ENCODE measurements around the gene MFSD1. TPM values are rescaled to one million over a fixed set of nuclear protein-coding genes. Genes with fewer than 3 reads are reported as not detected.

MFSD1 gene
- total and polyA plus RNA-seq, 9 of the 15 experiments (the other 6 are each of a cell fraction or from before 2014, with no cell fraction given): 8.7 to 49.5 (median 28.6) TPM

DNA sequence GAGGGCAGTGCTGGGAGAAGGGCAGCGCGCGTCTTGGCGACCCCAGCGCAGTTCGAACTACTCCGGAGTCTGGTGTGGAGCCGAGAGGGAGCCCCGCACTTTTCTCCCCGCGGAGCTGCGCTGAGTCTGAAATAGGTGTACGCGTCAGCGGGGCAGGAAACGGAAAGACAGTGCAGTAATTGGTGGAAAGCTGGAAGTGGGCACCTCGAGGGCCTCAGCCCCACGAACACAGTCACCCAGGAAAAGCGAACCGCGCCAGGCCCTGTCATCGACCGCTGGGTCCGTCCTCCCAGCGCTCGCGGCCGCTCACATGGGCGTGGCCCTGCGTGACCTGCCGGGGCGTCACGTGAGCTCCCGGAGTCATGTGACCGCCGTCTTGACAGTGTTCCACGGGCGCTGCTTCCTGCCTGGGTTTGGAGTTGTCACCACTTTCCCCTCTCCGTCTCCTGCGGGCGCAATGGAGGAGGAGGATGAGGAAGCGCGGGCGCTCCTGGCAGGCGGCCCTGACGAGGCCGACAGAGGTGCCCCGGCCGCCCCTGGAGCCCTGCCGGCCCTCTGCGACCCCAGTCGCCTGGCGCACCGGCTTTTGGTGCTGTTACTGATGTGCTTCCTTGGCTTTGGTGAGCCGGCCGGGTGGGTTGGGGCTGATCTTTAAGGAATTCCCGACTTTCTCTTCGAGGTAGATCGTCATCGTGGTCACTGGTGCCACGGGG, at the start of gene MFSD1 (continued):
- TF ChIP-seq ZNF318 (IDR thresholded peaks at IDR 0.05; ENCODE audit: borderline replicate concordance in 1 of 2, low read depth in 1 of 2) (0 out of 4 replicates have a peak, but pooled peaks of 1 of the 2 experiments have one; percentile 26), MEF2A (IDR thresholded peaks at IDR 0.05; ENCODE audit: control insufficient read depth, low read depth, low read length) (no peak), HMG20B (CRISPR knock-in tag; IDR thresholded peaks at IDR 0.05) (no peak), CSDE1 (IDR thresholded peaks at IDR 0.05) (no peak), NR2C2 (CRISPR knock-in tag; IDR thresholded peaks at IDR 0.05) (0 out of 2 replicates have a peak, but pooled peaks have one; percentile 80), NR2C2 (tag; IDR thresholded peaks at IDR 0.05) (peak; percentile 94), POLR2A (conservative IDR thresholded peaks at IDR 0.05) (peak; percentile 84), MAFG (tag; conservative IDR thresholded peaks at IDR 0.05) (no peak), MEIS2 (IDR thresholded peaks at IDR 0.05; ENCODE audit: partially characterized antibody) (peak; percentile 48)
- TF ChIP-seq, protein P1, sequence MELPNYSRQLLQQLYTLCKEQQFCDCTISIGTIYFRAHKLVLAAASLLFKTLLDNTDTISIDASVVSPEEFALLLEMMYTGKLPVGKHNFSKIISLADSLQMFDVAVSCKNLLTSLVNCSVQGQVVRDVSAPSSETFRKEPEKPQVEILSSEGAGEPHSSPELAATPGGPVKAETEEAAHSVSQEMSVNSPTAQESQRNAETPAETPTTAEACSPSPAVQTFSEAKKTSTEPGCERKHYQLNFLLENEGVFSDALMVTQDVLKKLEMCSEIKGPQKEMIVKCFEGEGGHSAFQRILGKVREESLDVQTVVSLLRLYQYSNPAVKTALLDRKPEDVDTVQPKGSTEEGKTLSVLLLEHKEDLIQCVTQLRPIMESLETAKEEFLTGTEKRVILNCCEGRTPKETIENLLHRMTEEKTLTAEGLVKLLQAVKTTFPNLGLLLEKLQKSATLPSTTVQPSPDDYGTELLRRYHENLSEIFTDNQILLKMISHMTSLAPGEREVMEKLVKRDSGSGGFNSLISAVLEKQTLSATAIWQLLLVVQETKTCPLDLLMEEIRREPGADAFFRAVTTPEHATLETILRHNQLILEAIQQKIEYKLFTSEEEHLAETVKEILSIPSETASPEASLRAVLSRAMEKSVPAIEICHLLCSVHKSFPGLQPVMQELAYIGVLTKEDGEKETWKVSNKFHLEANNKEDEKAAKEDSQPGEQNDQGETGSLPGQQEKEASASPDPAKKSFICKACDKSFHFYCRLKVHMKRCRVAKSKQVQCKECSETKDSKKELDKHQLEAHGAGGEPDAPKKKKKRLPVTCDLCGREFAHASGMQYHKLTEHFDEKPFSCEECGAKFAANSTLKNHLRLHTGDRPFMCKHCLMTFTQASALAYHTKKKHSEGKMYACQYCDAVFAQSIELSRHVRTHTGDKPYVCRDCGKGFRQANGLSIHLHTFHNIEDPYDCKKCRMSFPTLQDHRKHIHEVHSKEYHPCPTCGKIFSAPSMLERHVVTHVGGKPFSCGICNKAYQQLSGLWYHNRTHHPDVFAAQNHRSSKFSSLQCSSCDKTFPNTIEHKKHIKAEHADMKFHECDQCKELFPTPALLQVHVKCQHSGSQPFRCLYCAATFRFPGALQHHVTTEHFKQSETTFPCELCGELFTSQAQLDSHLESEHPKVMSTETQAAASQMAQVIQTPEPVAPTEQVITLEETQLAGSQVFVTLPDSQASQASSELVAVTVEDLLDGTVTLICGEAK (IDR thresholded peaks at IDR 0.05): peak; percentile 35; the same call in 1 of the 2 replicates
- TF ChIP-seq, protein P1 (CRISPR knock-in tag; IDR thresholded peaks at IDR 0.05): no peak

All from K562 (cell line).